HEK293 (cell line): Measurements from ENCODE around the gene SLFN5.

ENCODE experiments used
- IKZF3 ChIP-seq: fragments of 450-650 bp; IDR thresholded peaks from 2 replicates; pipeline ENCODE4 v1.5.0; 2018; ENCODE audit warnings: missing biosample characterization, mild to moderate bottlenecking, missing genetic modification characterization, moderate library complexity
- KLF1 ChIP-seq: fragments of 450-650 bp; formaldehyde crosslinking; IDR thresholded peaks from 2 replicates; pipeline ENCODE4 v1.5.1; 2016; ENCODE audit warnings: missing biosample characterization, missing genetic modification characterization
- KLF8 ChIP-seq: fragments of 450-650 bp; formaldehyde crosslinking; IDR thresholded peaks from 2 replicates; pipeline ENCODE4 v1.5.1; 2016; ENCODE audit warnings: missing biosample characterization, missing genetic modification characterization
- SCRT1 ChIP-seq: fragments of 450-650 bp; formaldehyde crosslinking; IDR thresholded peaks from 2 replicates; pipeline ENCODE4 v1.5.1; 2016; ENCODE audit warnings: missing biosample characterization, missing genetic modification characterization, borderline replicate concordance
- SCRT2 ChIP-seq: fragments of 450-650 bp; formaldehyde crosslinking; IDR thresholded peaks from 2 replicates; pipeline ENCODE4 v1.5.1; 2016; ENCODE audit warnings: missing biosample characterization, missing genetic modification characterization
- SETDB1 ChIP-seq: IDR thresholded peaks from one replicate; pipeline ENCODE4 v1.6.1; 2017; ENCODE audit warnings: mild to moderate bottlenecking, low read length, moderate library complexity, mixed read lengths; ENCODE audit not compliant: insufficient read length
- TRIM28 ChIP-seq: IDR thresholded peaks from 2 replicates; pipeline ENCODE4 v1.6.1; 2011; ENCODE audit warnings: low read length, control low read depth, borderline replicate concordance
- WT1 ChIP-seq: fragments of 450-650 bp; formaldehyde crosslinking; IDR thresholded peaks from 2 replicates; pipeline ENCODE4 v1.5.1; 2016; ENCODE audit warnings: missing biosample characterization, missing genetic modification characterization
- ZFHX2 ChIP-seq: fragments of 450-650 bp; formaldehyde crosslinking; conservative IDR thresholded peaks from 2 replicates; pipeline ENCODE4 v1.5.1; 2016; ENCODE audit warnings: missing biosample characterization, missing genetic modification characterization
- ZNF112 ChIP-seq: fragments of 450-650 bp; formaldehyde crosslinking; IDR thresholded peaks from 2 replicates; pipeline ENCODE4 v1.5.0; 2017; ENCODE audit warnings: missing biosample characterization, missing genetic modification characterization
- ZNF133 ChIP-seq: fragments of 450-650 bp; formaldehyde crosslinking; IDR thresholded peaks from 2 replicates; pipeline ENCODE4 v1.5.1; 2016; ENCODE audit warnings: missing biosample characterization, missing genetic modification characterization
- ZNF169 ChIP-seq: fragments of 450-650 bp; formaldehyde crosslinking; IDR thresholded peaks from 2 replicates; pipeline ENCODE4 v1.5.1; 2016; ENCODE audit warnings: missing biosample characterization, missing genetic modification characterization
- ZNF211 ChIP-seq: fragments of 450-650 bp; formaldehyde crosslinking; IDR thresholded peaks from 2 replicates; pipeline ENCODE4 v1.5.1; 2016; ENCODE audit warnings: low read depth, missing biosample characterization, missing genetic modification characterization
- ZNF248 ChIP-seq: fragments of 450-650 bp; formaldehyde crosslinking; IDR thresholded peaks from 2 replicates; pipeline ENCODE4 v1.5.1; 2017; ENCODE audit warnings: missing biosample characterization, missing genetic modification characterization
- ZNF341 ChIP-seq: fragments of 450-650 bp; formaldehyde crosslinking; IDR thresholded peaks from 2 replicates; pipeline ENCODE4; 2016; ENCODE audit warnings: low read depth, missing biosample characterization, missing genetic modification characterization
- ZNF354C ChIP-seq: fragments of 450-650 bp; formaldehyde crosslinking; IDR thresholded peaks from 2 replicates; pipeline ENCODE4 v1.5.1; 2016; ENCODE audit warnings: missing biosample characterization, missing genetic modification characterization, low read depth, borderline replicate concordance
- ZNF366 ChIP-seq: fragments of 450-650 bp; formaldehyde crosslinking; conservative IDR thresholded peaks from 2 replicates; pipeline ENCODE4 v1.5.1; 2016; ENCODE audit warnings: missing biosample characterization, missing genetic modification characterization
- ZNF426 ChIP-seq: fragments of 450-650 bp; formaldehyde crosslinking; IDR thresholded peaks from 2 replicates; pipeline ENCODE4 v1.5.1; 2017; ENCODE audit warnings: missing biosample characterization, missing genetic modification characterization, mild to moderate bottlenecking, inconsistent platforms, moderate library complexity
- ZNF473 ChIP-seq: fragments of 450-650 bp; formaldehyde crosslinking; IDR thresholded peaks from 2 replicates; pipeline ENCODE4 v1.5.1; 2017; ENCODE audit warnings: missing biosample characterization, missing genetic modification characterization
- ZNF501 ChIP-seq: fragments of 450-650 bp; formaldehyde crosslinking; IDR thresholded peaks from 2 replicates; pipeline ENCODE4 v1.5.1; 2016; ENCODE audit warnings: missing biosample characterization, missing genetic modification characterization
- ZNF548 ChIP-seq: fragments of 450-650 bp; formaldehyde crosslinking; IDR thresholded peaks from 2 replicates; pipeline ENCODE4 v1.5.1; 2016; ENCODE audit warnings: missing biosample characterization, missing genetic modification characterization
- ZNF561 ChIP-seq: fragments of 450-650 bp; IDR thresholded peaks from 2 replicates; pipeline ENCODE4 v1.5.1; 2018; ENCODE audit warnings: missing biosample characterization, missing genetic modification characterization, borderline replicate concordance
- ZNF596 ChIP-seq: fragments of 450-650 bp; IDR thresholded peaks from 2 replicates; pipeline ENCODE4 v1.5.0; 2018; ENCODE audit warnings: missing biosample characterization, mild to moderate bottlenecking, missing genetic modification characterization, moderate library complexity
- ZNF623 ChIP-seq: fragments of 450-650 bp; formaldehyde crosslinking; IDR thresholded peaks from 2 replicates; pipeline ENCODE4 v1.5.1; 2016; ENCODE audit warnings: missing biosample characterization, missing genetic modification characterization
- ZNF664 ChIP-seq: fragments of 450-650 bp; formaldehyde crosslinking; IDR thresholded peaks from 2 replicates; pipeline ENCODE4 v1.5.1; 2016; ENCODE audit warnings: missing biosample characterization, missing genetic modification characterization
- ZNF670 ChIP-seq: fragments of 450-650 bp; formaldehyde crosslinking; IDR thresholded peaks from 2 replicates; pipeline ENCODE4 v1.5.1; 2016; ENCODE audit warnings: missing biosample characterization, missing genetic modification characterization, low read depth
- ZNF677 ChIP-seq: fragments of 450-650 bp; IDR thresholded peaks from 2 replicates; pipeline ENCODE4 v1.5.0; 2018; ENCODE audit warnings: missing biosample characterization, mild to moderate bottlenecking, missing genetic modification characterization, moderate library complexity
- ZNF707 ChIP-seq: fragments of 450-650 bp; formaldehyde crosslinking; IDR thresholded peaks from 2 replicates; pipeline ENCODE4 v1.5.1; 2016; ENCODE audit warnings: missing biosample characterization, missing genetic modification characterization
- ZNF768 ChIP-seq: fragments of 450-650 bp; formaldehyde crosslinking; IDR thresholded peaks from 2 replicates; pipeline ENCODE4 v1.5.1; 2018; ENCODE audit warnings: missing biosample characterization, mild to moderate bottlenecking, missing genetic modification characterization
- ZNF776 ChIP-seq: fragments of 450-650 bp; formaldehyde crosslinking; IDR thresholded peaks from 2 replicates; pipeline ENCODE4 v1.5.0; 2017; ENCODE audit warnings: missing biosample characterization, missing genetic modification characterization, borderline replicate concordance
- ZNF830 ChIP-seq: fragments of 450-650 bp; IDR thresholded peaks from 2 replicates; pipeline ENCODE4 v1.5.0; 2018; ENCODE audit warnings: missing biosample characterization, missing genetic modification characterization, low read depth, mild to moderate bottlenecking, moderate library complexity
- ZNF837 ChIP-seq: fragments of 450-650 bp; formaldehyde crosslinking; IDR thresholded peaks from 2 replicates; pipeline ENCODE4 v1.5.1; 2016; ENCODE audit warnings: missing biosample characterization, missing genetic modification characterization
- ZNF843 ChIP-seq: fragments of 450-650 bp; formaldehyde crosslinking; IDR thresholded peaks from 2 replicates; pipeline ENCODE4 v1.5.1; 2016; ENCODE audit warnings: missing biosample characterization, missing genetic modification characterization
- ZSCAN23 ChIP-seq: fragments of 450-650 bp; formaldehyde crosslinking; IDR thresholded peaks from 2 replicates; pipeline ENCODE4 v1.5.1; 2016; ENCODE audit warnings: missing biosample characterization, missing genetic modification characterization
- TF ChIP-seq, protein P1 (sequence below): fragments of 450-650 bp; formaldehyde crosslinking; IDR thresholded peaks from 2 replicates; pipeline ENCODE4 v1.5.1; 2016; ENCODE audit warnings: missing biosample characterization, missing genetic modification characterization
- TF ChIP-seq, protein P2 (sequence below): fragments of 450-650 bp; formaldehyde crosslinking; IDR thresholded peaks from 2 replicates; pipeline ENCODE4 v1.5.1; 2016; ENCODE audit warnings: missing biosample characterization, missing genetic modification characterization
- TF ChIP-seq, protein P3 (sequence below): fragments of 450-650 bp; formaldehyde crosslinking; IDR thresholded peaks from 2 replicates; pipeline ENCODE4; 2016; ENCODE audit warnings: missing biosample characterization, missing genetic modification characterization

SLFN5 gene

DNA sequence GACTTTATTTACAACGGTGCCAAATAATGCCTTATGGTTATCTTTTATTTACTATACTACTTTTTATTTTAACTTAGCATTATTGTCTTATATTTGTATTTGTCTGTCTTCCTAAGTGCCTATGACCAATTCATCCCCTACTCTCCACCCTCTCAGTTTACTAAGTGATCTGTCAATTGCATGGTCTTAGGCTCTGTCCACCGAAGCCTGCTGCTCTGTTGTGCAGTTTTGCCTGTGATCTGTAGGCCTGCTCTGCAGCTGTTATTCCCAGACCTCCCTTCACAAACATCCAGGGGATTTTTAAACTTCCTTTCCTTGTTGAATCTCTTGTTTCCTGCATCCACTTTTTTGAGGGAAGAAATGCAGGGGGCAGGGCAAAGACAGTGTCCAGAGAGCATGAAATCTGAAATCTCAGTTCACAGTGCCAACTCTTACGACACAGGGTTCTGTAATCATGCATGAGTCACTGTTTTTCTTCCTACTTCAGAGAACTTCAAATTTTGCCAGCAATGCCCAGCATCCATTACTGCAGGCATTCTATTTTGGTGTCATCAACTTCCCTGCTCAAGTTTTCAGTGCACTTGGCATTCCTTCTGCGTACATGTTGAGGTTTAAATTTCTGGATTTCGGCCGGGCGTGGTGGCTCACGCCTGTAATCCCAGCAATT lies 11.4 kb downstream of the SLFN5 start (continued):
- TF ChIP-seq, protein P1, sequence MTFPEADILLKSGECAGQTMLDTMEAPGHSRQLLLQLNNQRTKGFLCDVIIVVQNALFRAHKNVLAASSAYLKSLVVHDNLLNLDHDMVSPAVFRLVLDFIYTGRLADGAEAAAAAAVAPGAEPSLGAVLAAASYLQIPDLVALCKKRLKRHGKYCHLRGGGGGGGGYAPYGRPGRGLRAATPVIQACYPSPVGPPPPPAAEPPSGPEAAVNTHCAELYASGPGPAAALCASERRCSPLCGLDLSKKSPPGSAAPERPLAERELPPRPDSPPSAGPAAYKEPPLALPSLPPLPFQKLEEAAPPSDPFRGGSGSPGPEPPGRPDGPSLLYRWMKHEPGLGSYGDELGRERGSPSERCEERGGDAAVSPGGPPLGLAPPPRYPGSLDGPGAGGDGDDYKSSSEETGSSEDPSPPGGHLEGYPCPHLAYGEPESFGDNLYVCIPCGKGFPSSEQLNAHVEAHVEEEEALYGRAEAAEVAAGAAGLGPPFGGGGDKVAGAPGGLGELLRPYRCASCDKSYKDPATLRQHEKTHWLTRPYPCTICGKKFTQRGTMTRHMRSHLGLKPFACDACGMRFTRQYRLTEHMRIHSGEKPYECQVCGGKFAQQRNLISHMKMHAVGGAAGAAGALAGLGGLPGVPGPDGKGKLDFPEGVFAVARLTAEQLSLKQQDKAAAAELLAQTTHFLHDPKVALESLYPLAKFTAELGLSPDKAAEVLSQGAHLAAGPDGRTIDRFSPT (tag by site-specific recombination) = no peak
- TF ChIP-seq ZNF677 = no peak
- no peak for TF ChIP-seq ZNF548 (tag by site-specific recombination)
- no peak for TF ChIP-seq ZFHX2 (tag by site-specific recombination)
- TF ChIP-seq, protein P2, sequence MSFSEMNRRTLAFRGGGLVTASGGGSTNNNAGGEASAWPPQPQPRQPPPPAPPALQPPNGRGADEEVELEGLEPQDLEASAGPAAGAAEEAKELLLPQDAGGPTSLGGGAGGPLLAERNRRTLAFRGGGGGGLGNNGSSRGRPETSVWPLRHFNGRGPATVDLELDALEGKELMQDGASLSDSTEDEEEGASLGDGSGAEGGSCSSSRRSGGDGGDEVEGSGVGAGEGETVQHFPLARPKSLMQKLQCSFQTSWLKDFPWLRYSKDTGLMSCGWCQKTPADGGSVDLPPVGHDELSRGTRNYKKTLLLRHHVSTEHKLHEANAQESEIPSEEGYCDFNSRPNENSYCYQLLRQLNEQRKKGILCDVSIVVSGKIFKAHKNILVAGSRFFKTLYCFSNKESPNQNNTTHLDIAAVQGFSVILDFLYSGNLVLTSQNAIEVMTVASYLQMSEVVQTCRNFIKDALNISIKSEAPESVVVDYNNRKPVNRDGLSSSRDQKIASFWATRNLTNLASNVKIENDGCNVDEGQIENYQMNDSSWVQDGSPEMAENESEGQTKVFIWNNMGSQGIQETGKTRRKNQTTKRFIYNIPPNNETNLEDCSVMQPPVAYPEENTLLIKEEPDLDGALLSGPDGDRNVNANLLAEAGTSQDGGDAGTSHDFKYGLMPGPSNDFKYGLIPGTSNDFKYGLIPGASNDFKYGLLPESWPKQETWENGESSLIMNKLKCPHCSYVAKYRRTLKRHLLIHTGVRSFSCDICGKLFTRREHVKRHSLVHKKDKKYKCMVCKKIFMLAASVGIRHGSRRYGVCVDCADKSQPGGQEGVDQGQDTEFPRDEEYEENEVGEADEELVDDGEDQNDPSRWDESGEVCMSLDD (tag by site-specific recombination) = no peak
- no peak for TF ChIP-seq SETDB1
- no peak for TF ChIP-seq ZNF837
- no peak for TF ChIP-seq ZNF473
- TF ChIP-seq SCRT2 (tag by site-specific recombination) = no peak
- no peak for TF ChIP-seq ZNF776 (tag by site-specific recombination)
- no peak for TF ChIP-seq KLF1 (tag by site-specific recombination)
- TF ChIP-seq ZNF133 (tag by site-specific recombination) = no peak
- 0 out of 2 replicates have a peak, but pooled peaks have one; percentile 31 for TF ChIP-seq KLF8 (tag by site-specific recombination)
- TF ChIP-seq ZNF670 (tag by site-specific recombination) = no peak
- no peak for TF ChIP-seq ZNF664 (tag by site-specific recombination)
- TF ChIP-seq ZNF768 (tag by site-specific recombination) = no peak; the same call in 1 of the 2 replicates
- no peak for TF ChIP-seq SCRT1 (tag by site-specific recombination)
- no peak for TF ChIP-seq ZNF561
- TF ChIP-seq WT1 (tag by site-specific recombination) = no peak
- TF ChIP-seq ZNF830 (tag by site-specific recombination) = no peak
- no peak for TF ChIP-seq ZNF354C
- TF ChIP-seq, protein P3, sequence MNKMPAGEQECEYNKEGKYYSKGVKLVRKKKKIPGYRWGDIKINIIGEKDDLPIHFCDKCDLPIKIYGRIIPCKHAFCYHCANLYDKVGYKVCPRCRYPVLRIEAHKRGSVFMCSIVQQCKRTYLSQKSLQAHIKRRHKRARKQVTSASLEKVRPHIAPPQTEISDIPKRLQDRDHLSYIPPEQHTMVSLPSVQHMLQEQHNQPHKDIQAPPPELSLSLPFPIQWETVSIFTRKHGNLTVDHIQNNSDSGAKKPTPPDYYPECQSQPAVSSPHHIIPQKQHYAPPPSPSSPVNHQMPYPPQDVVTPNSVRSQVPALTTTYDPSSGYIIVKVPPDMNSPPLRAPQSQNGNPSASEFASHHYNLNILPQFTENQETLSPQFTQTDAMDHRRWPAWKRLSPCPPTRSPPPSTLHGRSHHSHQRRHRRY = no peak
- no peak for TF ChIP-seq ZNF623 (tag by site-specific recombination)
- no peak for TF ChIP-seq ZNF169
- TF ChIP-seq ZNF501 (tag by site-specific recombination) = no peak
- TF ChIP-seq ZNF426 (tag by site-specific recombination) = no peak
- no peak for TF ChIP-seq ZNF843
- no peak for TF ChIP-seq TRIM28
- TF ChIP-seq ZNF366 = peak; percentile 77
- TF ChIP-seq ZNF112 (tag by site-specific recombination) = no peak
- TF ChIP-seq ZNF596 (tag by site-specific recombination) = no peak
- no peak for TF ChIP-seq IKZF3 (tag by site-specific recombination)
- no peak for TF ChIP-seq ZSCAN23 (tag by site-specific recombination)
- no peak for TF ChIP-seq ZNF341 (tag by site-specific recombination)
- no peak for TF ChIP-seq ZNF248
- no peak for TF ChIP-seq ZNF211 (tag by site-specific recombination)
- TF ChIP-seq ZNF707 (tag by site-specific recombination) = no peak
